ENCODE measurements around the gene OTUD1.
"Not testable (repeated sequence)": the region's sequence is repeated elsewhere in the genome, so short reads cannot be mapped to it uniquely, and the experiment has no call there.

The OTUD1 gene, protein sequence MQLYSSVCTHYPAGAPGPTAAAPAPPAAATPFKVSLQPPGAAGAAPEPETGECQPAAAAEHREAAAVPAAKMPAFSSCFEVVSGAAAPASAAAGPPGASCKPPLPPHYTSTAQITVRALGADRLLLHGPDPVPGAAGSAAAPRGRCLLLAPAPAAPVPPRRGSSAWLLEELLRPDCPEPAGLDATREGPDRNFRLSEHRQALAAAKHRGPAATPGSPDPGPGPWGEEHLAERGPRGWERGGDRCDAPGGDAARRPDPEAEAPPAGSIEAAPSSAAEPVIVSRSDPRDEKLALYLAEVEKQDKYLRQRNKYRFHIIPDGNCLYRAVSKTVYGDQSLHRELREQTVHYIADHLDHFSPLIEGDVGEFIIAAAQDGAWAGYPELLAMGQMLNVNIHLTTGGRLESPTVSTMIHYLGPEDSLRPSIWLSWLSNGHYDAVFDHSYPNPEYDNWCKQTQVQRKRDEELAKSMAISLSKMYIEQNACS

GRCh38 chr10:23438547-23439451 lies at the start of gene OTUD1:
Gene OTUD1 (plus strand): TSS chr10:23439075. CDS start chr10:23439458, 383 bp downstream.
- DNase-seq: peak; percentile 78

- not testable (repeated sequence) for DNase-seq
Measured at GRCh38 chr10:23390408-23390807, 48.5 kb upstream of the OTUD1 start.

DNA sequence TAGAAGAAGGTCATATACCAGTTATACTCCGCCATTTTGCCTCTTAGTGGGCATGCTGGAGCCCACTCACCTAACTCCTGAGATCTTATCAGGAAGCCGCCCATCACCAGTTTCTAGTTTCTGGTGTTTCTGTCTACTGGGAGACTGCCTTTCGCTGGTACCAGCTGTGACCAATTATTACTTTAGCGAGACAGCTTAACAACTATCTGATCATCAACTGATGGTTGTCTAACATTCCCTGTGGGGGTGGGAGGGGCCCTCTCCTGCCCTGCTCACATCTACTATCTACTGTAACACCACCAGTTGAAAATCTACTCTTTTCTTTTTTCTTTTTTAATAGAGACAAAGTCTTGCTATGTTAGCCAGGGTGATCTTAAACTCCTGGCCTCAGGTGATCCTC lies 48.1 kb upstream of the OTUD1 start:
- DNase-seq: no peak

GRCh38 chr10:23391821-23392220 lies 47.1 kb upstream of the OTUD1 start:
- no peak for DNase-seq

DNA sequence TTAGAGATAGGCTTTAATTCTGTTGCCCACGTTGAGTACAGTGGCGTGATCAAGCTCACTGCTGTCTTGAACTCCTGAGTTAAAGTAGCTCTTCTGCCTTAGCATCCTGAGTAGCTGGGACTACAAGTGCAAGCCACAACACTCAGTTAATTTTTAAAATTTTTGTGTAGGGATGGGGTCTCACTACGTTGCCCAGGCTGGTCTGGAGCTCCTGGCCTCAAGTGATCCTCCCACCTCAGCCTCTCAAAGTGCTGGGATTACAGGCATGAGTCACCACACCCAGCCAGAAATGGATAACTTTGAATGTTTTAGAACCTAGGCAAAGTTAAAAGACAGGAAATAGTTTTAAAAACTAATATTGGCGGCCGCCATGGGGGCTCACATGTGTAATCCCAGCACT lies 43.9 kb upstream of the OTUD1 start:
- DNase-seq: no peak

DNA sequence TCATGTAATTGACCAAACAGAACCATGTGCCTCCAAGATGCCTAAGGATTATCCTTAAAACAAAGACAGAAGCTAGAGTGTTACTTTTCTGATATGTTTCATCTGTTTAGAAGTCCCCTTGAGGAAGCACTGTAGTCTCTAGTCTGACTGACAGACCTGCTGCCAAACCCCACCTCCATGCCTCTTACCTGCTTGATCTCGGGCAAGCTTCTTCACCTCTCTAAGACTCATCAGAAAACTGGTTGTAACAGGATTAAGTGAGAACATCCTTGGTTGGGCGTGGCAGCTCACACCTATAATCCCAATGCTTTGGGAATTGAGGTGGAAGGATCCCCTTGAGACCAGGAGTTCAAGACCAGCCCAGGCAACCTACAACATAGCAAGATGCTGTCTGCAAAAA lies 42.2 kb upstream of the OTUD1 start:
- no peak for DNase-seq

DNA sequence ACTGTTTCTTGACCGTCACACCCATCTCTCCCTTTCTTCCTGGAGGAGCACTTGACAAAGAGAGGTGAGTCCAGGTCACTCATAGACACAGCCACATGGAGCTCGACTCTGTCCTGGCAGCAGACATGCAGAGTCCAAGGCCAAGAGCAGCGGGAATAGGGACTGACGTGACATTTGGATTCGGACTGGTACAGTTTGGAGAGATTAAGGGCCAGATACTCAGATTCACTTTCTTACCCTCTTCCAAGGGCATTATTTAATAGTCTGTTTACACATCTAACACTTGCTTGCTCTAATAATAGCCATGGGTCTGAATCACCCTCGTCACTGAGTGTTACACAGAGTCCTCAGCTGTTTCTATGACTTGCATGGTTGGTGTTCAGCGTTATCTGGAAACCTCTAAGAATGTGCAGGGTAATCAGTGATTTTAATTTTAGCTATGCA lies 39.2 kb upstream of the OTUD1 start:
- DNase-seq: no peak

- DNase-seq: no peak
Measured at GRCh38 chr10:23402856-23403255, 36.0 kb upstream of the OTUD1 start.

- DNase-seq: no peak
Measured at GRCh38 chr10:23403278-23403677, 35.6 kb upstream of the OTUD1 start.

- no peak for DNase-seq
Measured at GRCh38 chr10:23403719-23404118, 35.2 kb upstream of the OTUD1 start.

- no peak for DNase-seq
Measured at GRCh38 chr10:23404461-23404980, 34.4 kb upstream of the OTUD1 start.

- DNase-seq: no peak
Measured at GRCh38 chr10:23405540-23405939, 33.3 kb upstream of the OTUD1 start.

- DNase-seq: no peak
Measured at GRCh38 chr10:23406409-23406808, 32.5 kb upstream of the OTUD1 start.

DNA sequence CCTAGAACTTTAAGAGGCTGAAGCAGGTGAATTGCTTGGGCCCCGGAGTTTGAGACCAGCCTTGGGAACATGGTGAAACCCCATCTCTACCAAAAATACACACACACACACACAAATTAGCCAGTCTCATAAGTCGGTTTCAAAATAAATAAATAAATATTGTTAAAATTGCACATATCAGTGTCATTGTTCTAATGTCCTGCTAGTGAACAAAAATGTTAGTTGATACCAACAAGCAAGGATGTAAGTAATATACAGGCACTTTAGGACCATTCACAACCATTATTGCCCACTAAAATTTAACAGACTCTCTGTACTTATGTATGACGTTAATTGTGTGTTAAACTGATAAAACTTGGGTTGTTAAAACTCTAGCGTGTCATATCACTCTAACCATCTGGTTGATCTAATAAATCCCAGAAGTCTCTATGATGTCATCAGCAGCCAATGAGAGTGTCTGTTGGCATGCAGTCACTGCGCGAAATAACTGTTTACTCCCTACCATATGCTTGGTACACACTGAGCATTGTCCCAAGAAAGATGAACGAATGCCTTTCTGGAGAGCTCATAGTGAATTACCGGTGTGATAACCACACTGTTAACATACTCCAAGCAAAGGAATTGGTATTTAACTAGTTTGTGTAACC lies 30.4 kb upstream of the OTUD1 start:
- DNase-seq: no peak

- DNase-seq: no peak
Measured at GRCh38 chr10:23412223-23412622, 26.7 kb upstream of the OTUD1 start.

DNA sequence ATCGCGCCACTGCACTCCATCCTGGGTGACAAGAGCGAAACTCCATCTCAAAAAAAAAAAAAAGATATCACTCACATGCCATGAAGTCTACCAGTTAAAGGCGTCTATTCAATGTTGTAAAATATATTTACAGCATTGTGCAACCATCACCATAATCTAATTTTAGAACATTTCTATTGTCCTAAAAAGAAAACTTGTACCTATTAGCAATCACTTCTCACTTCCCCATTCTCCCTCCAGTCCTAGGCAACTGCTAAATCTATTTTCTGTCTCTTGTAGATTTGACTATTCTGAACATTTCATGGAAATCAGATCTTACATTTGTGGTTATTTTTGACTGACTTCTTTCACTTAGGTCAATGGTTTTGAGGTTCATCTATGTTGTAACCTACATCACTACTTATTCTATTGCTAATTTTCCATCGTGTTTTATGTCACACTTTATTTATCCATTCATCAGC lies 25.2 kb upstream of the OTUD1 start:
- no peak for DNase-seq

DNA sequence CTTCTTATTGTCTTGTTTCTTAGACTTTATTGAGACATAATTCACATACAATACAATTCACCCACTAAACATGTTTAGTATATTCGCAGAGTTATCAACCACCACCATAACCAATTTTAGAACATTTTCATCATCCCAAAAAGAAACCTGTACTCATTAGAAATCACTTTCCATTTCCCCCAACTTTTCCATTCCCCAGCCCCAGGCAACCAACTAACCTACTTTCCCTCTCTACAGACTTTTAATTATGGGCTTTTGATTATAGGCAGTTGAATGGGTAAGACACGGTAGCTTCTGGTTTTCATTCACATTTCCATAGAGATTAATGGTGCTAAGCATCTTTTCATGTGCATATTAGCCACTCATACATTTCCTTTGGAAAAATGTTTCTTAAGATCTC lies 24.2 kb upstream of the OTUD1 start:
- no peak for DNase-seq

DNA sequence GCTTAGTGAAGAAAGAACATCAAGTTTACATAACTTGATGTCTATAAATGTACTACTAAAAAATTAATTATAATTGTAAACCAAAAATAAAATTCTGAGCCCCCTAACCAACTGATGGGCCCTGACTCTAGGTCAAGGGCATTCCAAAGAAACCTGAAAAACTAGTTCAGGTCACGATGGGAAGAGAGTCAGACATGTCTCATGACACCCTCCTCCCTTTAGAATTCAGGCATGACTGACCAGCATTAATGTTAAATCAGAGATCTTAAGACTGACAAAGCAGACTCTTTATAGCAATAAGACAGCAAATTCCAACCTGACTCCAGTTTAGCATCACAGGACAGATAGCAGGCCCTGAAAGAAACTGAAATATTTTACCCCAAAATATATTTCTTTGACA lies 21.6 kb upstream of the OTUD1 start:
- no peak for DNase-seq

DNA sequence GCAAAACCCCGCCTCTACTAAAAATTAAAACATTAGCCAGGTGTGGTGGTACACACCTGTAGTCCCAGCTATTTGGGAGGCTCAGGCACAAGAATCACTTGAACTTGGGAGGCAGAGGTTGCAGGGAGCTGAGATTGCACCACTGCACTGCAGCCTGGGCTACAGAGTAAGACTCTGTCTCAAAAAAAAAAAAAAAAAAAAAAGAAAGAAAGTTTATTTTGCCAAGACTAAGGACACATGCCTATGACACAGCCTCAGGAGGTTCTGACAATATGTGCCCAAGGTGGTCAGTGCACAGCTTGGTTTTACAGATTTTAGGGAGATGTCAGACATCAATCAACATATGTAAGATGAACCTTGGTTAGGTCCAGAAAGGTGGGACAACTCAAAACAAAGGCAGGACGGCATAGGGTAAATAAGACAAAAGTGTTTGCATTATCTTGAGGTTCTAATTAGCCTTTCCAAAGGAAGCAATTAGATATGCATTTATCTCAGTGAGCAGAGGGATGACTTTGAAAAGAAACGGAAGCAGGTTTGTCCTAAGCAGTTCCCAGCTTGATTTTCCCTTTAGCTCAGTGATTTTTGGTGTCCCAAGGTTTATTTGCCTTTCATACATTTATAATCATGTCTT lies 20.7 kb upstream of the OTUD1 start:
- DNase-seq: no peak

GRCh38 chr10:23419201-23419600 lies 19.7 kb upstream of the OTUD1 start:
- DNase-seq: no peak

DNA sequence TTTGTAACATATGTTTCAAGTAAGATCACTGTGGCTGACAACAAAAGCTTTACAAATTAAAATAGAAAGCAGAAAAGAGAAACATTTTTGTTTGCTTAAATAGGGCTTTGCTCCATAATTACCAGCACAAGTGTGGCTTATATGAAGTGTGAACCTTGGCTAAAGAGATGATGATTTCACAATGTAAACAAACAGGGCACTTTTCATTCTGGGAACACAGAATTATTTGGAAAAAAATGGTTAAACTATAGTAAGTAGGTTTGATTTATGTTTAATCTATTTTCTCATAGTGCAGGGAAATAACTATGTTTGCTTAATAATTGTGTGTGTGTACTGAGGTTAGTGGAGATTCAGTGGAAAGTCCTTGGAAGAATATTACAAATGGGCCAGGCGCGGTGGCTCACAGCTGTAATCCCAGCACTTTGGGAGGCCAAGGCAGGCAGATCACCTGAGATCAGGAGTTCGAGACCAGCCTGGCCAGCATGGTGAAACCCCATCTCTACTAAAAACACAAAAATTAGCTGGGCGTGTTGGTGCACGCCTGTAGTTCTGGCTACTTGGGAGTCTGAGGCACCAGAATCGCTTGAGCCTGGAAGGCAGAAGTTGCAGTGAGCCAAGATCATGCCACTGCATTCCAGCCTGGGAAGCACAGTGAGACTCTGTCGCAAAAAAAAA lies 19.1 kb upstream of the OTUD1 start:
- no peak for DNase-seq

GRCh38 chr10:23421397-23421796 lies 17.5 kb upstream of the OTUD1 start:
- DNase-seq: no peak

Data from GF-D8 (cell line).